D341Med (cell line): ENCODE data around the gene MRPL37.
"Not testable (repeated sequence)": the region's sequence is repeated elsewhere in the genome, so short reads cannot be mapped to it uniquely, and the experiment has no call there.

Experiments
- DNase-seq: peaks from one replicate; pipeline ENCODE4 v3.0.0; 2012; ENCODE audit warnings: low spot score

Gene MRPL37

DNA sequence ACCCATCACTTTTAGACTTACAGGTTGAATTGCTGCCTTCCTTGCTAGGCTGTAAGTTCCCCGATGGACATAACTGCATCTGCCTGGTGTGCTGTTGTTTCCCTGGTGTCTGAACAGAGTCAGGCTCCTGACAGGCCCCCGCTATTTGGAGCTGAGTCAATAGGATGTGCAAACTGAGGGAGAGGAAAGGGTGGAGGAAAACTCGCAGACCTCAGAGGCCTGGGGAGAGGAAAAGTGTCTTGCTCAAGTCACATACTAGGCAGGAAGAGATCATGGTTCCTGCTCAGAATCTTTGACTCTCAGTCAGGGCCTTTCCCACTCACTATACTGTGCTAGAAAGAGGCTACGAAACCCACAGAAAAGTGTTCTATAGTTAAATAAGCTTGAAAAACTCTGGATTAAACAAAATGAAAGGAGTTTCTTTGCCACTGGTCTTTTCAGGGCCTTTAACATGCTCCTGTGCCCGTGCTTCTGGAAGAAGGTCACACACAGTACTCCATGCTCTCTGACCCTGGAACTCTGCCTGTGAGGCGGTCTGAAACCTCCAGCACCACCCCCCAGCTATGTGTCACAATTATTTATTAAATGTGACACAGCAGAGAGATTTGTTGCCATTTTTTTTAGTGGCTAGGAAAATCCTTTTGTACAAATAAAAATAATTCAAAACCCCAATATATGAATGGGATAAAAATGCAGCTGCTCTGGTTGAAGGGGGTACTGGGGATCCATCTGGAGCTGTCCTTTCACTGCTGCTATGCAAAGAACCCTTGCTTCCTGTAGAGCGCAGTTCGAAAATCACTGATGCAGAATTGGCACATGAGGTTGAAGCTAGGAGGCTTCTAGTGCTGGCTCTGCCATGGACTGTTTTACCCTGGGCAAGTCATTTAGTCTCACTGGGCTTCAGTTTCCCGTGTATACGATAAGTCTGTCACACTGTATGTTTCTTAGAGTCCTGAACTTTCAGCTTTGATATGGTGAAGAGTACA lies 27.1 kb upstream of the MRPL37 start:
- DNase-seq: no peak

DNA sequence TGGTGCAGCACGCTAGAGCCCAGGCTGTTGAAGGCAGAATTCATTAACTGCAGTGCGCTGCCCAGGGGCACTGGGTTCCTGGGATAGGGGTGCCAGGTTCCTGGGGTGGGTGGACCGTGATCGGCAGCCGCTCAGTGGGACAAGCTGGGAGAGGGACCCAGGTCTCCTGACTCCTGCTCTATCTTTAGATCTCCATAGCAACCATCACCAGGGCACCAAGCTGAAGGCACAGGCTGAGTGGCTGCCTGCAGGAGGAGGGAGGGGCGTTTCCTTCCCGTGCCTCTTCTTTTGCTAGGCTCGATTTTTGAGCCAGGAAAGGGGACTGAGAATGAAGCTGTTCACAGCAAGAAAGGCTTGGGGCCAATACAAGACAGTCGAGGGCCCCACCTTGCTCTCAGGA lies 26.3 kb upstream of the MRPL37 start:
- no peak for DNase-seq

- no peak for DNase-seq
Measured at GRCh38 chr1:54174106-54174505, 25.9 kb upstream of the MRPL37 start.

- no peak for DNase-seq
Measured at GRCh38 chr1:54176621-54177327, 23.2 kb upstream of the MRPL37 start.

DNA sequence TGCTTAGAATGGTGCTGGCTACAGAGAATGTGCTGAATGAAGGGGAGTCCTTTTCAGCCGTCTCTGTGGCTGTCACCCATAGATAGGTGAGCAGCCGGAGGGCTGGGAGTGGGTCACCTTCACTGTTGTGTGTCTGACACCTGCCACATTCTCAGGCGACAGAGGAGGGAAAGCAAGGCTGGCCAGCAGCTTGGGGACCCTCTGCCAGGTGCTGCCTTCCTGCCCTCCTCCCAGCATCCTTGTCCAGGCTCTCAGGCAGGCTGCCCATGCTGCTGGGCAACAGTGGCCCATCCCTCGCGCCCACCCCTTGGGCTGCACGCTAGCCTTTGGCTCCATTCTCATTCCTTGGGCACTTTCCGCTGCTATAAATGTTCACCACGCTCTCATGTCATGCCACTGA lies 22.2 kb upstream of the MRPL37 start:
- DNase-seq: no peak

- no peak for DNase-seq
Measured at GRCh38 chr1:54178296-54179070, 21.5 kb upstream of the MRPL37 start.

GRCh38 chr1:54180701-54181360 lies 19.1 kb upstream of the MRPL37 start:
- peak; percentile 60 for DNase-seq

- DNase-seq: no peak
Measured at GRCh38 chr1:54186056-54186455, 13.9 kb upstream of the MRPL37 start.

DNA sequence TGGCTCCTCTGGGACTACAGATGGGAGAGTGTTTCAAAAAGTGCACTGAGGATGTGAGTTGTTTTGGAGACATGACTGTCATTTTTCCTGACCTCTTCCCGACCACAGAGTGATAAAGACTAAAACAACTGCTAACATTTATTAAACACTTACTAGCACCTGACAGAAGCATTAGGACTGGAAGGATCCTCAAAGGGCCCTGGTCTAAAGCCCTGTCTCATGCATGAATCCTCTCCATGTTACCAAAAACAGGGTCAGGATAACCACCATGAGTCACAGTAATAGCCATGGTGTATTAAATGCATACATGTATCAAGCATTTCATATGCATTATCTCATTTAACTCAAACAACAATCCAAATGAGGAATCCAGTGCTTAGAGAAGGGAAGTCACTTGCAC lies 11.7 kb upstream of the MRPL37 start:
- DNase-seq: no peak

DNA sequence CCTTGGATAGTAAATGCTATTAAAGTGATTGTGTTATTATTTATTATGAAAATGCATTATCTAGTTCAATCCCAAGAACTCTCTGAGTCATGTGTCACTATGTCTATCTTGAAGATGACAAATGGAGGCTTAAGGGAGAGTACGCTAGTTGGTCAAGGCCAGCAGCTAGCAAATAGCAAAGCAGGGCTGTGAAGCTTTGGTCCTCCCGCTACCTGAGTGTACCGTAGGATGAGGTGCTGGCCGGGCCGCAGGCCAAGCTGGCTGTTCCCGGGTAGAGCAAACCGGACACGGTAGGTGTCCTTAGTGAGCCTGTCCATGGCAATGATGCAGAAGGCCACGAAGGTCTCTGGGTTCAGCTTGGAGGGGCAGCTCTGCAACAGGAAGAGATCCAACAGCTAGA lies 9.4 kb upstream of the MRPL37 start:
- no peak for DNase-seq

- no peak for DNase-seq
Measured at GRCh38 chr1:54191525-54191924, 8.4 kb upstream of the MRPL37 start.

DNA sequence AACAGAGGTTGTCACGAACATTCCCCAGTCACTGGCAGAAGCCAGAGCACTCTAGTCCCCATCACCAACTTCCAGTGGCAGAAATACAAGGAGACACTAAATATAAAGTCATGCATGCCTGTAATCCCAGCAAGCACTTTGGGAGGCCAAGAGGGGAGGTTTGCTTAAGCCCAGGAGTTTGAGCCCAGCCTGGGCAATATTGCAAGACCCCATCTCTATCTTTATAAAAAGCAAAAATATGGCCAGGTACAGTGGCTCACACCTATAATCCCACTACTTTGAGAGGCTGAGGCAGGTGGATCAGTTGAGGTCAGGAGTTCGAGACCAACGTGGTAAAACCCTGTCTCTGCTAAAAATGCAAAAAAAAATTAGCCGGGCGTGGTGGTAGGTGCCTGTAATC lies 6.5 kb upstream of the MRPL37 start:
- DNase-seq: no peak

GRCh38 chr1:54199151-54199764 lies 709 bp upstream of the MRPL37 start:
- DNase-seq: no peak

- DNase-seq: no peak
Measured at GRCh38 chr1:54200519-54200997, 591 bp downstream of the MRPL37 start.

DNA sequence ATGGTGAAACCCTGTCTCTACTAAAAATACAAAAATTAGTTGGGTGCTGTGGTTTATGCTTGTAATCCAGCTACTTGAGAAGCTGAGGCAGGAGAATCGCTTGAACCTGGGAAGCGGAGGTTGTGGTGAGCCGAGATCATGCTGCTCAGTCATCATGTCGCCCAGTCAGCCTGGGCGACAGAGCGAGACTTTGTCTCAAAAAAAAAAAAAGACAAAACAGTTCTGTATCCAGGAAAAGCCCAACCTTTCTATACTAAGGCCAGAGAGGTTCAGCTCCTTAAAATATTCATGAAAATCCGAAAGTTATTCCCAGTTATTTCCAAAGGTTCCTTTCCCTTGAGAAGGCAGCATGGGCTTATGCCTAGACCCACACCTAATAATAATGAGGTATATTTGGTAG lies 4.2 kb downstream of the MRPL37 start:
- no peak for DNase-seq

DNA sequence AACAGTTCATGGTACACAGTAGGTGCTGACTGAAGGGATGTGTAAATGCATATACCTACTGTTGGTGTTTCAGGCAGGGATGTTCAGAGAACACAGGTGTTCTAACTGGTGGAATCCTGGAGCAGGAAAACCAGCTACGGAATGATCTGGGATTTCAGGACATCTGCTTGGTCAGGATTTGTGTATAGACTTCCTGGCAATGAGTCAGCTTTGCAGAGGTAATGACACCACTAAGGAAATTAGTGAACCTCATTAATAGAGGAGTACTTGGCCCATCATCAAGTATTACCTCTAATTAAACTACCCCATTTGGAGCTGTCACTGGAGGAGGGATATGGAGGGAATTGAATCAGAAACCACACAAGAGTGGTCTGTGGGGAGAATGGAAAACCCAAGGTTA lies 7.3 kb downstream of the MRPL37 start:
- no peak for DNase-seq

DNA sequence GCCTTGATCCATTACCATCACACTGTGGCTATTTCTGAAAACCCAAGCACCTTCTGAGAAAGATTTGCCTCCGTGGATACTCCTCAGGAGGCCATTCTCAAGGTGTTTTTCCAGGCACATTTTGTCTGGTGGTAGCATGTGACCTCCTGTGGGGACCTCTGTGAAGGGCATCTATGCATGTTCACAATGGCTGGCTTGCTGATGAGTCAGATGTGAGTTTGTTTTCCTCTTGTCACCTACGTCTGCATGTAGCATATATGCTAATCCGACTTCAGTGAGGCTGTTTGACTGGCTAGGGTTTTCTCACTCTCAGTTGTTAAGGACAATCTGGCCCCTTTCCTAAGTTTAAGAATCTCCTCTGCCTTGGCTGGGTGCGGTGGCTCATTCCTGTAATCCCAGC lies 7.9 kb downstream of the MRPL37 start:
- DNase-seq: not testable (repeated sequence)

DNA sequence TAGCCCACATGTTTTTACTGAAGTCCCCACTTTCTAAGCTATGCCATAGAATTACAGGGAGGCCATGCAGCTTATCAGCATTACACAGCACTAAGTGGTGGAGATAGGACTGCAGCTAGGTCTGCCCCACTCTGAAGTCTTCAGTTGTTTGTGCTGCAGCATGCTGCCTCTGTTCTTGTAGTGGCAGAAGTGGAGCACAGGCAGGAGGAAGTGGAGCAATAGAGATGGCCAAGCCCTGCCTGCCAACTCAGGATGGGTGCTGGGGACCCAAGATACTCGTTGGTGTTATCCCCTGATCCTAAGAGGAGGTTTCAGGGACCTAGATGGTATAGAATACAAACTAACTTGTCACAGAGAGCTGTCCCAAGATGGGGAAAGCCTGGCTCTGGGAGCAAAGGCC lies 12.9 kb downstream of the MRPL37 start:
- DNase-seq: no peak

DNA sequence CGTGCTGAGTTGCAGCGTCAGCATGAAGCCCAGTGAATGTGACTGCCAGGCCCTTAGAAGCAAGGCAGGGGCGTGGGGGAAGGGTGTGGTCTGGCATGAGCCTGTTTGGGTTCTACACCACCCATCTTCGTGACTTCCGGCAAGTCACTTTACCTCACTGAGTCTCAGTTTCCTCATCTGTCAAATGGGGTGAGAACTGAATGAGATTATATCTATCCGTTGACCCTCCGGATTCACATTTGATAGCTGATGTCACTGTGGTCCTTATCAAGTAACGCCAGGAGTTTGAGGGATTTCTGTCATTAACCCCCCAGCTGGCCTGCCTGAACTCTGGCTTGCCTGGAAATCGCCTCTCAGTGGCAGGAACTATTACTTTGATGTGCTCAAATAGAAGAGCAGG lies 15.6 kb downstream of the MRPL37 start:
- DNase-seq: no peak

DNA sequence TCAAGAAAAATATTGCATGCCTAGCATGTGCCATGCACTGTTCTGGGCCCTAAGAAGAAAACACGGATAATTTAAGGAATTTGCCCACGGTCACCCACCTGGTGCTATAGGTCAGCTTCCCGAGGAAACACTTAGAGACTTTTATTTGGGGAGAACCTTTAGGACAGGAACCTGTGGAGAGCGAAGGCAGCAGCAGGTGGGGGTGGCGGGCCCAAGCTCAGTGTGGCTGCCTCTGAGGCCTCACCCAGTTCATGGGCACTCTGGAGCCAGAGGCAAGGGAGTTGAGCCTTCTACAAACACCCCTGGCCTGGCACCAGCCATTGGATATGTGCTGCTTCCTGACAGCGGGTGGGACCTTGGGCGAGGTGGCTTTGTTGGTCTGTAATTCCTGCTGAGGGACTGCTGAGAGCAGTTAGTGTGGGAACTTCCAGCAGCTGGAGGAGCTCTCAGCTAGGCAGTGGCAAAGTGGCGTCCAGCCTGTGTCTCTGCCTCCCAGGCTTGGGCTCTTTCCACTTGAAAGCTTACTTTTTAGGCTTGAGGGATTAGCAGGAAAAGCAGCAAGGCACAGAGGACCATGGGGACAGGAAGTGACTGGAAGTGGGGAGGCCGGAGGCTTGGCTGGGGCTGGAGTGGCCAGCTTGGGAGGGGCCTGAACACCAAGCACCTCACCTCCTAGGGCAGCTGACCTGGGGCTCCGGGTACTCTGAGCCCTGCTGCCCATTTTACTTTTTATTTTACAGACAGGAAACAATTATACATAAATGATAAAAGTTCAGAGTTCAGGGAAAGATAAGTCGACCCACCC lies 19.1 kb downstream of the MRPL37 start:
- no peak for DNase-seq

DNA sequence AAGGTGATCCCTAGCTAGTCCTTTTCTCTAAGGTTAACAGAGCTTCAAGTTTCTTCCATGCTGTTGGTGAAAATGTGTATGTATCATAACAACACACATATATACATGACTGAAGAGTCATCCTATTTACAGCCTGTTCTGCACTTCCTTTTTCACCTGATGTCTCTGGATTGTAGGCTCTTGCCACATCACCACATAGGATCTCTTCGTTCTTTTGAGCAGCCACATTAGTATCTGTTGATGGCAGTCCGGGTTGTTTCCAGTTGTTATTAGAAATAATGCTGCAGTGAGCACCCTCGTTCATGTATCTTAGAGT lies 19.7 kb downstream of the MRPL37 start:
- DNase-seq: no peak
